H1 (cell line): Measurements from ENCODE around the gene RPL26. TPM values are rescaled to one million over a fixed set of nuclear protein-coding genes. Genes with fewer than 3 reads are reported as not detected.

ENCODE experiments used
- CTCF ChIA-PET: fragments of 300-600 bp; sonication (Branson Sonifier 250); formaldehyde crosslinking; loops from one replicate; lab custom pipeline; 2021; ENCODE audit not compliant: partially characterized antibody; lab: Charles Lee
- POLR2A ChIA-PET: fragments of 300-600 bp; sonication (Branson Sonifier 250); formaldehyde crosslinking; loops from one replicate; lab custom pipeline; 2021; ENCODE audit warnings: inconsistent platforms; ENCODE audit not compliant: partially characterized antibody; lab: Charles Lee
- DNase-seq, 2 experiments: peaks; one replicate each; pipeline versions ENCODE4 v3.0.0 to v3.0.0-alpha.2; 2010 to 2022; ENCODE audit warnings: low spot score in 2 of 2, low read depth in 1 of 2, mixed read lengths in 1 of 2
- FAIRE-seq: peaks from 2 replicates; lab custom pipeline; 2011; peaks lifted over from hg19 to GRCh38; lab: Jason Lieb, UNC
- H2AFZ ChIP-seq: 2 replicates; pipeline ENCODE4 v1.8.1; 2012; ENCODE audit warnings: low read length, inconsistent platforms
- H2AK5ac ChIP-seq: 2 replicates; pipeline ENCODE4 v1.6.1; 2013; ENCODE audit warnings: low read depth, low read length
- H2BK120ac ChIP-seq: replicated peaks from 2 replicates; pipeline ENCODE3; 2013; ENCODE audit warnings: low read depth, low read length, inconsistent platforms
- H2BK12ac ChIP-seq: 2 replicates; pipeline ENCODE4 v1.6.1; 2013; ENCODE audit warnings: low read depth, low read length
- H2BK15ac ChIP-seq: 2 replicates; pipeline ENCODE4 v1.6.1; 2013; ENCODE audit warnings: low read length
- H2BK20ac ChIP-seq: 2 replicates; pipeline ENCODE4 v1.6.1; 2013; ENCODE audit warnings: low read length
- H2BK5ac ChIP-seq: 2 replicates; pipeline ENCODE4 v1.6.1; 2013; ENCODE audit warnings: low read depth, low read length
- H3K14ac ChIP-seq: 2 replicates; pipeline ENCODE4 v1.6.1; 2013; ENCODE audit warnings: inconsistent platforms; ENCODE audit not compliant: insufficient read length
- H3K18ac ChIP-seq: 2 replicates; pipeline ENCODE4 v1.6.1; 2013; ENCODE audit warnings: low read length; ENCODE audit errors: extremely low read depth
- H3K23ac ChIP-seq: 2 replicates; pipeline ENCODE4 v1.6.1; 2013; ENCODE audit warnings: inconsistent platforms; ENCODE audit not compliant: insufficient read length
- H3K23me2 ChIP-seq: 2 replicates; pipeline ENCODE4 v1.6.1; 2013; ENCODE audit warnings: low read depth, low read length
- H3K27ac ChIP-seq: 2 replicates; pipeline ENCODE4 v1.6.1; 2011; ENCODE audit warnings: low read depth, low read length, inconsistent platforms
- H3K27me3 ChIP-seq, 4 experiments: replicated peaks in 1 of 4; 1 replicate in 1 of 4; 2 replicates in 3 of 4; pipeline versions ENCODE4 v1.6.1 to v1.8.1; 2011 to 2013; ENCODE audit warnings: low read length in 3 of 4, mild to moderate bottlenecking in 3 of 4, inconsistent platforms in 2 of 4, mixed read lengths in 2 of 4, moderate library complexity in 1 of 4; ENCODE audit not compliant: control insufficient read depth in 3 of 4, insufficient read depth in 3 of 4; ENCODE audit errors: extremely low read depth in 1 of 4
- H3K36me3 ChIP-seq, 4 experiments: 2 replicates each; pipeline versions ENCODE4 v1.6.1 to v1.8.1; 2011 to 2013; ENCODE audit warnings: mild to moderate bottlenecking in 4 of 4, low read length in 3 of 4, moderate library complexity in 2 of 4, control low read depth in 1 of 4, inconsistent platforms in 1 of 4; ENCODE audit not compliant: insufficient read depth in 4 of 4, control insufficient read depth in 2 of 4
- H3K4ac ChIP-seq: replicated peaks from 2 replicates; pipeline ENCODE3; 2013; ENCODE audit warnings: low read length, low read depth, mixed read lengths, inconsistent platforms; ENCODE audit not compliant: insufficient read length
- H3K4me1 ChIP-seq, 4 experiments: replicated peaks in 1 of 4; 1 replicate in 1 of 4; 2 replicates in 3 of 4; pipeline versions ENCODE4 v1.6.1 to v1.8.1; 2011 to 2013; ENCODE audit warnings: low read length in 3 of 4, inconsistent platforms in 2 of 4, mixed read lengths in 1 of 4; ENCODE audit not compliant: insufficient read depth in 4 of 4, control insufficient read depth in 3 of 4
- H3K4me2 ChIP-seq, 2 experiments: 2 replicates each; pipeline versions ENCODE4 v1.6.1 to v1.8.1; 2011 to 2013; ENCODE audit warnings: low read depth in 2 of 2, low read length in 2 of 2, control low read depth in 1 of 2, inconsistent platforms in 1 of 2, mild to moderate bottlenecking in 1 of 2; ENCODE audit not compliant: insufficient read depth in 1 of 2
- H3K4me3 ChIP-seq, 4 experiments: fragments of 200-600, 300-600 bp in 1 of 4; sonication (generic), shearing (Covaris generic), sonication (Bioruptor Twin) in 1 of 4; 2 replicates each; pipeline versions ENCODE4 v1.5.1 to v1.8.1; 2011 to 2016; ENCODE audit warnings: low read length in 4 of 4, low read depth in 3 of 4, control low read depth in 2 of 4, inconsistent platforms in 2 of 4, mild to moderate bottlenecking in 2 of 4, mixed read lengths in 1 of 4, moderate library complexity in 1 of 4; ENCODE audit not compliant: insufficient read depth in 2 of 4; ENCODE audit errors: extremely low read depth in 1 of 4
- H3K56ac ChIP-seq: replicated peaks from 2 replicates; pipeline ENCODE3; 2013; ENCODE audit warnings: low read depth, mild to moderate bottlenecking, mixed read lengths, low read length, inconsistent platforms; ENCODE audit not compliant: insufficient read length
- H3K79me1 ChIP-seq: 2 replicates; pipeline ENCODE4 v1.6.1; 2013; ENCODE audit warnings: low read depth, low read length, control low read depth
- H3K79me2 ChIP-seq, 2 experiments: 2 replicates each; pipeline versions ENCODE4 v1.6.1 to v1.8.1; 2012 to 2013; ENCODE audit warnings: low read length in 2 of 2, mild to moderate bottlenecking in 2 of 2, inconsistent platforms in 1 of 2; ENCODE audit not compliant: insufficient read depth in 2 of 2, control insufficient read depth in 1 of 2
- H3K9ac ChIP-seq, 4 experiments: replicated peaks in 1 of 4; 1 replicate in 1 of 4; 2 replicates in 3 of 4; pipeline versions ENCODE4 v1.6.1 to v1.8.1; 2011 to 2013; ENCODE audit warnings: low read depth in 3 of 4, low read length in 3 of 4, control low read depth in 2 of 4, mild to moderate bottlenecking in 2 of 4, moderate library complexity in 2 of 4, inconsistent platforms in 1 of 4; ENCODE audit errors: extremely low read depth in 1 of 4
- H3K9me3 ChIP-seq, 2 experiments: 2 replicates each; pipeline versions ENCODE4 v1.6.1 to v1.8.1; 2012 to 2013; ENCODE audit warnings: mild to moderate bottlenecking in 2 of 2, moderate library complexity in 2 of 2, control low read depth in 1 of 2, inconsistent platforms in 1 of 2, low read depth in 1 of 2, low read length in 1 of 2, mixed read lengths in 1 of 2; ENCODE audit not compliant: insufficient read depth in 2 of 2
- H4K20me1 ChIP-seq, 2 experiments: replicated peaks in 1 of 2; 2 replicates each; pipeline versions ENCODE3 to v1.8.1; 2011 to 2013; ENCODE audit warnings: inconsistent platforms in 2 of 2, low read length in 2 of 2, mild to moderate bottlenecking in 1 of 2; ENCODE audit not compliant: insufficient read depth in 2 of 2, control insufficient read depth in 1 of 2
- H4K5ac ChIP-seq: 2 replicates; pipeline ENCODE4 v1.6.1; 2013; ENCODE audit warnings: low read length, low read depth, mixed read lengths, inconsistent platforms; ENCODE audit not compliant: insufficient read length
- H4K8ac ChIP-seq: 2 replicates; pipeline ENCODE4 v1.8.0; 2013; ENCODE audit warnings: mild to moderate bottlenecking, moderate library complexity, low read length, inconsistent platforms; ENCODE audit not compliant: insufficient read depth; ENCODE audit errors: extremely low read depth
- H4K91ac ChIP-seq: replicated peaks from 2 replicates; pipeline ENCODE3; 2013; ENCODE audit warnings: low read length, mixed read lengths, inconsistent platforms; ENCODE audit not compliant: insufficient read length
- EGR1 ChIP-seq: IDR thresholded peaks from 2 replicates; pipeline ENCODE4 v1.6.1; 2011; ENCODE audit warnings: low read depth, low read length, borderline replicate concordance
- RNF2 ChIP-seq: fragments of 200-900, 300-1000 bp; sonication (generic); IDR thresholded peaks from 2 replicates; pipeline ENCODE4 v1.7.1; 2016; ENCODE audit warnings: borderline replicate concordance, low read depth, mild to moderate bottlenecking, antibody characterized with exemption, low read length; ENCODE audit not compliant: poor library complexity, severe bottlenecking; ENCODE audit errors: missing control alignments
- SP1 ChIP-seq: IDR thresholded peaks from 2 replicates; pipeline ENCODE4 v1.6.1; 2011; ENCODE audit warnings: low read depth, low read length
- SRF ChIP-seq: IDR thresholded peaks from 2 replicates; pipeline ENCODE4 v1.6.1; 2011; ENCODE audit warnings: mild to moderate bottlenecking, low read depth, low read length, moderate library complexity
- WGBS, 2 experiments: shearing (Covaris generic) in 1 of 2; methylation state at CpG; one replicate each; pipeline versions ENCODE4 v1.1.6 to v1.1.7; 2013 to 2015; ENCODE audit warnings: low lambda C conversion rate in 2 of 2, mixed read lengths in 2 of 2, inconsistent platforms in 1 of 2, low coverage in 1 of 2, missing lambda C conversion rate in 1 of 2; ENCODE audit not compliant: insufficient replicate concordance in 2 of 2, insufficient coverage in 1 of 2, insufficient read length in 1 of 2; ENCODE audit errors: extremely low coverage in 1 of 2, missing lambda C conversion rate in 1 of 2; 5-methylcytosine and 5-hydroxymethylcytosine counted together
- polyA plus RNA-seq, 7 experiments: library from polyadenylated mRNA; depleted of rRNA in 3 of 7; stranded (reverse) in 5 of 7; unstranded in 2 of 7; fragments of >200 nt in 5 of 7; fragments of 200-250 nt in 2 of 7; gene quantifications; 1 replicate in 5 of 7; 2 replicates in 1 of 7; 4 replicates in 1 of 7; pipeline versions ENCODE4 v1.2.1 to v1.2.3, GENCODE V29; 2011 to 2013; ENCODE audit warnings: missing spikeins in 2 of 7, mixed read lengths in 2 of 7
- total RNA-seq: library from RNA; stranded (reverse); fragmentation: NEBNext Ultra II Directional; extraction: Animal tissue kit (Norgen Biotek cat#: 25700); gene quantifications from 2 replicates; pipeline ENCODE4 v1.2.1, GENCODE V29; 2021

RPL26 gene
- total and polyA plus RNA-seq, 2 of the 8 experiments (the other 6 are each of a cell fraction or from before 2014, with no cell fraction given), result 1,963 to 2,554 TPM

- DNase-seq, result no peak
Measured at GRCh38 chr17:8392274-8392673, 9.3 kb upstream of the RPL26 start.

More at GRCh38 chr17:8392274-8392673, 9.3 kb upstream of the RPL26 start:
- Histone ChIP-seq H3K4me3 (no peak overlapping the region), H3K56ac (no peak overlapping the region), H3K23ac (no peak overlapping the region), H2AFZ (no peak overlapping the region), H4K91ac (no peak overlapping the region), H2BK120ac (no peak overlapping the region), H3K79me2 (no peaks in the 10 kb centered on the region), H3K23me2 (peaks cover 4% of the 10 kb centered on the region; the same call in 1 of the 2 replicates), H2BK15ac (0 out of 2 replicates have a peak overlapping the region, but pooled peaks have one; percentile 88), H3K27me3 (no peaks in the 10 kb centered on the region), H4K8ac (peak overlapping the region; percentile 76; the same call in 1 of the 2 replicates), H2BK20ac (no peak overlapping the region), H4K20me1 (peaks cover 0 to 3% of the 10 kb centered on the region in 2 experiments), H3K36me3 (no peaks in the 10 kb centered on the region), H3K4me2 (0 out of 4 replicates have a peak overlapping the region, but pooled peaks have one; percentile 3 to 26), H3K9ac (no peak overlapping the region), H3K4me1 (peaks cover 4 to 12% (median 4%) of the 10 kb centered on the region in 4 experiments; a peak in 6 of 7 replicates), H2AK5ac (no peak overlapping the region), H3K4ac (no peak overlapping the region), H3K79me1 (no peaks in the 10 kb centered on the region; the same call in 1 of the 2 replicates), H3K9me3 (no peaks in the 10 kb centered on the region), H3K27ac (no peak overlapping the region), H2BK5ac (no peak overlapping the region; the same call in 1 of the 2 replicates), H3K14ac (no peak overlapping the region), H2BK12ac (no peak overlapping the region; the same call in 1 of the 2 replicates), H3K18ac (peak overlapping the region; percentile 32; the same call in 1 of the 2 replicates), H4K5ac (no peak overlapping the region)
- CTCF ChIA-PET, result interaction anchor here (0.8 to 2.5 kb wide), 5 partner anchors 8 to 394 kb away, joined by 3 to 16 read pairs (median 5); no protein-coding TSS in a partner anchor
- FAIRE-seq, result no peak
- TF ChIP-seq SP1, result 0 out of 2 replicates have a peak, but pooled peaks have one; percentile 51
- no peak for TF ChIP-seq RNF2
- TF ChIP-seq EGR1, result no peak
- TF ChIP-seq SRF, result no peak
- 83% methylated on average over 17 of the region's 18 CpGs; no CpG with 5 or more reads in 1 of the 2 experiments for WGBS, 2 experiments
- POLR2A ChIA-PET, result interaction anchor here (1.0 to 4.7 kb wide), 4 partner anchors 9 to 182 kb away, joined by 3 to 51 read pairs (median 6); partner anchors contain the start of genes AURKB, NDEL1 and RPL26
